Measurements from ENCODE around the gene PAMR1. TPM values are rescaled to one million over a fixed set of nuclear protein-coding genes. Genes with fewer than 3 reads are reported as not detected.

The PAMR1 gene
- total RNA-seq, 4 donors from 2014 or later: 4.0 to 13.5 (median 10.4) TPM

DNA sequence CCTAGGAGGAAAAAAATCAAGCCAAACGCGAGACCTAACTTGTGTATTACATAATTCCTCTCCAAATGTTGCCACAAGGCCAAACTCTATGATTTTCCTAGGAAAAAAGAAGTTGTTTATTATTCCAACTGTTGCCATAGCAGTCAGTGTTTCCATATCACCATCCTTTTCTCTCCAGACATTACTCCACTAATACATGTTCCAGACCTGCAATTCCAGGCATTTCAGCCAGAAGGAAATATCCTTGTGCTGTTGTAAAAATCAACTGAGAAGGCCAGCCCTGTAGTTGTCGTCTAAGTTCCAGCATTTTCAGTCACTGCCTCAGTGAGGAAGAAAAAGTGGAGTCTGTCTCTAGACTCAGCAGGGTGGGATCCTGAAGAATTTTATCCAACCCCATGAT lies 33.1 kb upstream of the PAMR1 start:
- TF ChIP-seq POLR2AphosphoS5 (IDR thresholded peaks at IDR 0.05) (peak in 2 of 3 donors; percentile 25 to 30), POLR2A (IDR thresholded peaks at IDR 0.05) (no peak)
- Histone ChIP-seq H3K36me3 (no peaks in the 10 kb centered on the region), H3K4me3 (no peak overlapping the region), H3K4me1 (no peaks in the 10 kb centered on the region), H3K27ac (peak overlapping the region in 1 of 4 donors; percentile 24), H3K9me3 (no peaks in the 10 kb centered on the region), H3K27me3 (no peaks in the 10 kb centered on the region)
- intact Hi-C loops (cut with DNase I; ENCODE audit: low total_unique reads) (no loop called here), in situ Hi-C loops (cut with MboI; ENCODE audit: low pct_ligation_motif_present in 1 of 4, low pct_unique_long_range_greater_than_20kb in 1 of 4, low sequenced_read_pairs in 3 of 4) (no loop called here)
- no peak for DNase-seq
- WGBS, 2 donors (ENCODE audit: low coverage in 1 of 2): 61 to 69% methylated on average over 2 to 3 of the region's 3 CpGs

DNA sequence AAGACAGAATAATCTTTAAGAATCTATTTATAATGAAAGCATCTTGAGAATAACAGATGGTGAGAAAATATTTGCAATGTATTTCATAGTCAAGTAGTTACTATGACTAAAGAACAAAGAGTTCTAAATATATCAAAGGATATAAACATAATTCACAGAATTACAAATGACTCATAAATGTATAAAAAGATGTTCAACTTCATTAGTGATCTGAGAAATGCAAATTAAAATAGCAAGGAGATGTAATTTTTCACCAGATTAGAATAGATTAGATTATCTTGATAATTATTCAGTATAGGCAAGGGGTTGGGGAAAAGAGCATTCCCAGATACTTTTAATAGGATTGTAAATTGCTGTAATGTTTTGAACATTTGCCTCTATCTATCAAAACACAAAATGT lies 30.1 kb upstream of the PAMR1 start:
- in situ Hi-C loops (cut with MboI; ENCODE audit: low pct_ligation_motif_present in 1 of 4, low pct_unique_long_range_greater_than_20kb in 1 of 4, low sequenced_read_pairs in 3 of 4) (no loop called here), intact Hi-C loops (cut with DNase I; ENCODE audit: low total_unique reads) (no loop called here)
- Histone ChIP-seq H3K27me3 (no peaks in the 10 kb centered on the region), H3K27ac (no peak overlapping the region), H3K4me1 (no peaks in the 10 kb centered on the region), H3K36me3 (no peaks in the 10 kb centered on the region), H3K4me3 (no peak overlapping the region), H3K9me3 (no peaks in the 10 kb centered on the region)
- no peak for DNase-seq
- TF ChIP-seq POLR2AphosphoS5 (IDR thresholded peaks at IDR 0.05): no peak
- TF ChIP-seq, protein P1, sequence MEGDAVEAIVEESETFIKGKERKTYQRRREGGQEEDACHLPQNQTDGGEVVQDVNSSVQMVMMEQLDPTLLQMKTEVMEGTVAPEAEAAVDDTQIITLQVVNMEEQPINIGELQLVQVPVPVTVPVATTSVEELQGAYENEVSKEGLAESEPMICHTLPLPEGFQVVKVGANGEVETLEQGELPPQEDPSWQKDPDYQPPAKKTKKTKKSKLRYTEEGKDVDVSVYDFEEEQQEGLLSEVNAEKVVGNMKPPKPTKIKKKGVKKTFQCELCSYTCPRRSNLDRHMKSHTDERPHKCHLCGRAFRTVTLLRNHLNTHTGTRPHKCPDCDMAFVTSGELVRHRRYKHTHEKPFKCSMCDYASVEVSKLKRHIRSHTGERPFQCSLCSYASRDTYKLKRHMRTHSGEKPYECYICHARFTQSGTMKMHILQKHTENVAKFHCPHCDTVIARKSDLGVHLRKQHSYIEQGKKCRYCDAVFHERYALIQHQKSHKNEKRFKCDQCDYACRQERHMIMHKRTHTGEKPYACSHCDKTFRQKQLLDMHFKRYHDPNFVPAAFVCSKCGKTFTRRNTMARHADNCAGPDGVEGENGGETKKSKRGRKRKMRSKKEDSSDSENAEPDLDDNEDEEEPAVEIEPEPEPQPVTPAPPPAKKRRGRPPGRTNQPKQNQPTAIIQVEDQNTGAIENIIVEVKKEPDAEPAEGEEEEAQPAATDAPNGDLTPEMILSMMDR (IDR thresholded peaks at IDR 0.05): no peak
- TF ChIP-seq EP300 (IDR thresholded peaks at IDR 0.05; ENCODE audit: low read depth): no peak
- no peak for TF ChIP-seq POLR2A (IDR thresholded peaks at IDR 0.05)

DNA sequence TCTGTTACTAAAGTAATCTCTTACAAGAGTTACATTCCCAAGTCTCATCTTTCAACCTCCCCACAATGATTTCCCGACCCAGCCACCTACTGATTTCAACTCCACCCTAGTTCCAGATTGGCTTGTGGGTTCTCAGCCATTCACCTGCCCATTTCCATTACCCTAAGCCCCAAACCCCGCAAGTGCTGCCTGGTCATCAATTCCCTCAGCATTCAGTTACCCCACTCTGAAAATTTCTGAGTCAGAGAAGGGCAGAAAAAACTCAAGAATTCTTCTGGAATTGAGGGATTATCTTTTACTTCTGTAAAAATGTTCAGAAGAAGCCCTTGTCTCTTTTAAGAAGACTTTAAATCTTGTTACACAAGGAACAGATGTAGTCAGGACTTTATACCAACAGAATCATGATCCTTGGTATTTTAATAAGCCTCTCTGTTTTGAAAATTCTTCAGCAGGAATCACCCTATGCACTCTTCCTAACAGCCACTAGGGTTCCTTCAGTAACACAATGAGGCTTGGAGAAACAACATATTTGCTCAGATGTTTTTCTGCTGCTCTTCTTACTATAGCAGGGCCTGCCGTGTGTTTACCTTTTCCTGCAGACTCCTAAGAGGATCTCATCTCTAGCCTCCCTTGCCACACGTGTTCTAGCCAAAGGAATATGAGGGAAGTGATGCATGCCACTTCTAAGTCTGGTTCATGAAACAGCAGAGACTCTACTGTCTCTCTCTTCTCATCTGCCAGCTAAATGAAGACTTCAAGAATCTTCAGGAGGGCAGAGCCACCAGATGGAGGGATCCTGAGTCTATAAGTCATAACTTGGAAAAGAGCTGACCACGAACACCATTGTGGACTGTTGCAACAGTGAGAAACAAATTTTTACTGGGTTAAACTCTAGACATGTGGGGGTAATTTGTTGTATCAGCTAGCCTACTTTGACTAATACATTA lies 29.3 kb upstream of the PAMR1 start:
- Histone ChIP-seq H3K27me3 (no peaks in the 10 kb centered on the region), H3K4me1 (no peaks in the 10 kb centered on the region), H3K27ac (no peak overlapping the region), H3K36me3 (no peaks in the 10 kb centered on the region), H3K9me3 (no peaks in the 10 kb centered on the region), H3K4me3 (no peak overlapping the region)
- TF ChIP-seq POLR2AphosphoS5 (IDR thresholded peaks at IDR 0.05) (no peak), EP300 (IDR thresholded peaks at IDR 0.05; ENCODE audit: low read depth) (no peak), POLR2A (IDR thresholded peaks at IDR 0.05) (no peak)
- TF ChIP-seq, protein P1 (IDR thresholded peaks at IDR 0.05): peak in 2 of 5 experiments; percentile 10 to 16
- no peak for DNase-seq
- intact Hi-C loops (cut with DNase I; ENCODE audit: low total_unique reads) (no loop called here), in situ Hi-C loops (cut with MboI; ENCODE audit: low pct_ligation_motif_present in 1 of 4, low pct_unique_long_range_greater_than_20kb in 1 of 4, low sequenced_read_pairs in 3 of 4) (no loop called here)
- 52 to 65% methylated on average over 3 to 5 of the region's 5 CpGs for WGBS, 2 donors (ENCODE audit: low coverage in 1 of 2)

DNA sequence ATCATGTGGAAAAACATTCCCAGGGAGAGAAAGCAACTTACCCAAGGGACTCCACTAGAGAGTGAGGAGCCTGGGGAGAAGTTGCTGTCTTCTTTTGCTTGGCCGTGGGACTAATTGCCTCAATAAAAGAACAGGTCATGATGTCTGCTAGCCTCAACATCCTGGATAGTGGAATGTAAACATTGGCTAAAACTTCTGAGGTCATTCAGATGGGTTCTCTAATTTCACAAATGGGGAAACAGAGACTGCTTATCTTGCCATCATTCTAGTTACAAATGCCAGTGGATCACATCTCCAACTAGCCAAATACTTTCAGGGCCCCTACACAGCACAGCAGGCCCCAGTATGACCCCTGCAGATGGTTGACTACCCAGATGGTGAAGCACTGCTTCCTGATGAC lies 28.4 kb upstream of the PAMR1 start:
- Histone ChIP-seq H3K9me3 (no peaks in the 10 kb centered on the region), H3K27ac (no peak overlapping the region), H3K36me3 (no peaks in the 10 kb centered on the region), H3K4me1 (no peaks in the 10 kb centered on the region), H3K27me3 (no peaks in the 10 kb centered on the region), H3K4me3 (no peak overlapping the region)
- intact Hi-C loops (cut with DNase I; ENCODE audit: low total_unique reads) (no loop called here), in situ Hi-C loops (cut with MboI; ENCODE audit: low pct_ligation_motif_present in 1 of 4, low pct_unique_long_range_greater_than_20kb in 1 of 4, low sequenced_read_pairs in 3 of 4) (no loop called here)
- TF ChIP-seq, protein P1 (IDR thresholded peaks at IDR 0.05): no peak
- TF ChIP-seq POLR2AphosphoS5 (IDR thresholded peaks at IDR 0.05): peak in 1 of 3 donors; percentile 11
- DNase-seq: no peak
- 24% methylated on average over 1 of the region's 1 CpG; no CpG with 5 or more reads in 1 of the 2 donors for WGBS, 2 donors (ENCODE audit: low coverage in 1 of 2)
